HL-60/S4 treated with phorbol 12-myristate 13-acetate at 8.2 ng/mL for 4 days and 3 days (cell line): ENCODE results near the gene ASIP.

Source experiments
- in situ Hi-C: fragments of 300-500 bp; cut with MboI; formaldehyde crosslinking; loops from 2 replicates; pipeline ENCODE4 v1.15.0; 2022; ENCODE audit warnings: low sequenced_read_pairs

Gene ASIP

GRCh38 chr20:34309691-34310090, 68.5 kb downstream of the ASIP start:
- in situ Hi-C loops: no loop called here

DNA sequence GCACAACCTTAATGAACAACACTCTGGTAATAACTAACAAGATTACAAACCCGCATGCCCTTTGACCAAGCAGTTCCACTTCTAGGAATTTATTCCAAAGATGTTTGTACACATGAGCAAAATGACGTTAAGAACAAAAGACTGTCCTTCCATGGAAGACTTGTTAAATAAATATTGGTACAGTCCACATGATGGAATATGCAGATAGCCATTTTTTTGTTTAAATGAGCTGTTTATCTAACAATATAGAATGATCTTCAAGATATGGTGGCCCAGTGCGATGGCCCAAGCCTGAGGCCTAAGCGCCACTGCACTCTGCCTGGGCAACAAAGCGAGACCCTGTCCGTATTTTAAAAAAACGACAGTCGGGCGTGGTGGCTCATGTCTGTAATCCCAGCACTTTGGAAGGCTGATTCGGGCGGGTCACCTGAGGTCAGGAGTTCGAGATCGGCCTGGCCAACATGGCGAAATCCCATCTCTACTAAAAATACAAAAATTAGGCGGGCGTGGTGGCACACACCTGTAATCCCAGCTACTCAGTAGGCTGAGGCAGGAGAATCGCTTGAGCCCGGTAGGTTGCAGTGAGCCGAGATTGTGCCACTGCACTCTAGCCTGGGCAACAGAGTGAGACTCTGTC, 69.4 kb downstream of the ASIP start:
- in situ Hi-C loops: no loop called here

- in situ Hi-C loops: no loop called here
Observed at GRCh38 chr20:34311118-34312023, 70.1 kb downstream of the ASIP start.

GRCh38 chr20:34312024-34312460, 70.8 kb downstream of the ASIP start:
- in situ Hi-C loops: no loop called here

GRCh38 chr20:34312544-34313217, 71.5 kb downstream of the ASIP start:
- in situ Hi-C loops: no loop called here

GRCh38 chr20:34315236-34315635, 74.0 kb downstream of the ASIP start:
- in situ Hi-C loops: no loop called here

- in situ Hi-C loops: no loop called here
Observed at GRCh38 chr20:34316196-34316814, 75.1 kb downstream of the ASIP start.
